GM12878 (cell line): ENCODE results near the gene CSNK1G2. TPM values are rescaled to one million over a fixed set of nuclear protein-coding genes. Genes with fewer than 3 reads are reported as not detected.

Experiments
- BCLAF1 ChIP-seq: fragments of 450-650 bp; IDR thresholded peaks from 2 replicates; pipeline ENCODE4 v1.6.1; 2017; ENCODE audit warnings: antibody characterized with exemption, mild to moderate bottlenecking, moderate library complexity
- BRCA1 ChIP-seq: IDR thresholded peaks from 2 replicates; pipeline ENCODE4 v1.6.1; 2011; ENCODE audit warnings: low read depth, low read length, improper control_type of control experiment
- CBFB ChIP-seq: IDR thresholded peaks from 2 replicates; pipeline ENCODE4 v1.6.1; 2016; ENCODE audit warnings: antibody characterized with exemption, low read depth
- E4F1 ChIP-seq: fragments of 450-650 bp; IDR thresholded peaks from 2 replicates; pipeline ENCODE4 v1.6.1; 2018; ENCODE audit warnings: borderline replicate concordance, mild to moderate bottlenecking; ENCODE audit not compliant: partially characterized antibody
- FOXK2 ChIP-seq: fragments of 450-650 bp; IDR thresholded peaks from 2 replicates; pipeline ENCODE4 v1.6.1; 2017; ENCODE audit warnings: mild to moderate bottlenecking, moderate library complexity
- IKZF1 ChIP-seq: fragments of 450-650 bp; conservative IDR thresholded peaks from 2 replicates; pipeline ENCODE4 v1.6.1; 2017; ENCODE audit warnings: antibody characterized with exemption, mild to moderate bottlenecking
- IRF4 ChIP-seq: IDR thresholded peaks from 2 replicates; pipeline ENCODE4 v1.6.1; 2011; ENCODE audit warnings: low read depth, low read length
- MTA2 ChIP-seq: fragments of 450-650 bp; IDR thresholded peaks from 2 replicates; pipeline ENCODE4 v1.6.1; 2016; ENCODE audit warnings: low read depth, mild to moderate bottlenecking, moderate library complexity
- NR2C1 ChIP-seq: fragments of 450-650 bp; IDR thresholded peaks from 2 replicates; pipeline ENCODE4 v1.6.1; 2017; ENCODE audit warnings: antibody characterized with exemption, mild to moderate bottlenecking, moderate library complexity
- NR2F1 ChIP-seq: fragments of 450-650 bp; conservative IDR thresholded peaks from 2 replicates; pipeline ENCODE4 v1.6.1; 2017; ENCODE audit warnings: mild to moderate bottlenecking
- PAX8 ChIP-seq: fragments of 450-650 bp; IDR thresholded peaks from 2 replicates; pipeline ENCODE4 v1.6.1; 2017; ENCODE audit warnings: mild to moderate bottlenecking, moderate library complexity
- PML ChIP-seq: IDR thresholded peaks from 2 replicates; pipeline ENCODE4 v1.6.1; 2012; ENCODE audit warnings: low read length, inconsistent platforms
- RAD21 ChIP-seq: IDR thresholded peaks from 2 replicates; pipeline ENCODE4 v1.6.1; 2011; ENCODE audit warnings: mild to moderate bottlenecking, low read depth, low read length, moderate library complexity; ENCODE audit not compliant: insufficient read depth
- RBBP5 ChIP-seq: fragments of 200-600 bp; sonication (generic); conservative IDR thresholded peaks from 2 replicates; pipeline ENCODE4 v1.6.1; 2016
- RUNX3 ChIP-seq: IDR thresholded peaks from 2 replicates; pipeline ENCODE4 v1.6.1; 2012; ENCODE audit warnings: low read length, inconsistent platforms
- SIX5 ChIP-seq: IDR thresholded peaks from 2 replicates; pipeline ENCODE4 v1.6.1; 2011; ENCODE audit warnings: mild to moderate bottlenecking, low read depth, low read length, moderate library complexity; ENCODE audit not compliant: severe bottlenecking
- SMAD1 ChIP-seq: fragments of 450-650 bp; IDR thresholded peaks from 2 replicates; pipeline ENCODE4 v1.6.1; 2018; ENCODE audit warnings: mild to moderate bottlenecking, low read depth; ENCODE audit not compliant: partially characterized antibody
- SMAD5 ChIP-seq: IDR thresholded peaks from 2 replicates; pipeline ENCODE4 v1.6.1; 2016; ENCODE audit warnings: antibody characterized with exemption, low read depth
- SREBF2 ChIP-seq: IDR thresholded peaks from 2 replicates; pipeline ENCODE4 v1.6.1; 2012; ENCODE audit warnings: mild to moderate bottlenecking, low read length
- TBL1XR1 ChIP-seq: IDR thresholded peaks from 2 replicates; pipeline ENCODE4 v1.6.1; 2012; ENCODE audit warnings: low read depth, low read length, improper control_type of control experiment
- TCF3 ChIP-seq: IDR thresholded peaks from 2 replicates; pipeline ENCODE4 v1.6.1; 2012; ENCODE audit warnings: low read depth, mild to moderate bottlenecking, low read length, borderline replicate concordance; ENCODE audit not compliant: insufficient read depth
- ZNF217 ChIP-seq: fragments of 450-650 bp; IDR thresholded peaks from 2 replicates; pipeline ENCODE4 v1.6.1; 2017; ENCODE audit warnings: antibody characterized with exemption, mild to moderate bottlenecking
- ZNF24 ChIP-seq: fragments of 450-650 bp; IDR thresholded peaks from 2 replicates; pipeline ENCODE4 v1.6.1; 2017; ENCODE audit warnings: antibody characterized with exemption, mild to moderate bottlenecking
- ZNF274 ChIP-seq: IDR thresholded peaks from one replicate; pipeline ENCODE4 v1.8.0; 2011; ENCODE audit not compliant: insufficient read length, insufficient read depth
- ZNF384 ChIP-seq: IDR thresholded peaks from 2 replicates; pipeline ENCODE4 v1.6.1; 2012; ENCODE audit warnings: low read depth, mild to moderate bottlenecking, low read length, improper control_type of control experiment, borderline replicate concordance
- polyA plus RNA-seq, 11 experiments: library from polyadenylated mRNA; depleted of rRNA in 4 of 11; unstranded in 6 of 11; stranded (reverse) in 5 of 11; fragments of >200 nt; fragmentation: Nextera tagmentation in 4 of 11; fragmentation: Illumina TruSeq in 1 of 11; extraction: Ambion mirVana in 4 of 11; extraction: Trizol in 1 of 11; gene quantifications; 1 replicate in 1 of 11; 2 replicates in 10 of 11; pipeline versions ENCODE4 v1.2.1 to v1.2.3, GENCODE V29; 2011 to 2016; ENCODE audit warnings: inconsistent platforms in 2 of 11, missing spikeins in 2 of 11, low read depth in 1 of 11
- total RNA-seq, 4 experiments: library from RNA; depleted of rRNA in 3 of 4; stranded (reverse); fragments of >200 nt in 3 of 4; fragmentation: Illumina TruSeq in 1 of 4; extraction: Trizol in 1 of 4; gene quantifications; 2 replicates each; pipeline versions ENCODE4 v1.2.1 to v1.2.3, GENCODE V29; 2013 to 2021
- TF ChIP-seq, protein P1 (sequence below): IDR thresholded peaks from 2 replicates; pipeline ENCODE4 v1.6.1; 2012; ENCODE audit warnings: low read depth, low read length, improper control_type of control experiment
- TF ChIP-seq, protein P2 (sequence below): IDR thresholded peaks from 2 replicates; pipeline ENCODE4 v1.6.1; 2011; ENCODE audit warnings: low read depth, mild to moderate bottlenecking, low read length, moderate library complexity, borderline replicate concordance; ENCODE audit errors: extremely low read depth

The CSNK1G2 gene
- total and polyA plus RNA-seq, 10 of the 15 experiments (the other 5 are each of a cell fraction or from before 2014, with no cell fraction given) = 0.64 to 109 (median 25.0) TPM

GRCh38 chr19:2016041-2016807, 75.3 kb downstream of the CSNK1G2 start (continued):
- TF ChIP-seq E4F1 (no peak), RAD21 (no peak), RUNX3 (no peak), MTA2 (no peak), PML (no peak), SIX5 (no peak), TCF3 (no peak), TBL1XR1 (no peak), ZNF217 (no peak), CBFB (no peak), ZNF24 (no peak), ZNF384 (no peak), SMAD5 (no peak), SMAD1 (no peak), BRCA1 (no peak), PAX8 (no peak), NR2F1 (0 out of 2 replicates have a peak, but pooled peaks have one; percentile 14), RBBP5 (no peak), BCLAF1 (no peak), FOXK2 (no peak), NR2C1 (no peak), IRF4 (no peak), SREBF2 (no peak), ZNF274 (no peak), IKZF1 (peak; percentile 67)
- TF ChIP-seq, protein P1, sequence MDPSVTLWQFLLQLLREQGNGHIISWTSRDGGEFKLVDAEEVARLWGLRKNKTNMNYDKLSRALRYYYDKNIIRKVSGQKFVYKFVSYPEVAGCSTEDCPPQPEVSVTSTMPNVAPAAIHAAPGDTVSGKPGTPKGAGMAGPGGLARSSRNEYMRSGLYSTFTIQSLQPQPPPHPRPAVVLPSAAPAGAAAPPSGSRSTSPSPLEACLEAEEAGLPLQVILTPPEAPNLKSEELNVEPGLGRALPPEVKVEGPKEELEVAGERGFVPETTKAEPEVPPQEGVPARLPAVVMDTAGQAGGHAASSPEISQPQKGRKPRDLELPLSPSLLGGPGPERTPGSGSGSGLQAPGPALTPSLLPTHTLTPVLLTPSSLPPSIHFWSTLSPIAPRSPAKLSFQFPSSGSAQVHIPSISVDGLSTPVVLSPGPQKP = no peak
- TF ChIP-seq, protein P2, sequence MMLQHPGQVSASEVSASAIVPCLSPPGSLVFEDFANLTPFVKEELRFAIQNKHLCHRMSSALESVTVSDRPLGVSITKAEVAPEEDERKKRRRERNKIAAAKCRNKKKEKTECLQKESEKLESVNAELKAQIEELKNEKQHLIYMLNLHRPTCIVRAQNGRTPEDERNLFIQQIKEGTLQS = no peak
